Choroid plexus epithelial cell (primary cell): Measurements from ENCODE around the gene NATD1.

Source experiments
- DNase-seq: peaks from one replicate; pipeline ENCODE4 v3.0.0-alpha.2; 2010; ENCODE audit warnings: low read depth
- H3K4me3 ChIP-seq: 2 replicates; pipeline ENCODE4 v1.5.1; 2011; ENCODE audit warnings: low read depth, mild to moderate bottlenecking, control low read depth, low read length, moderate library complexity
- TF ChIP-seq, protein P1 (sequence below): conservative IDR thresholded peaks from 2 replicates; pipeline ENCODE4 v1.5.1; 2011; ENCODE audit warnings: low read depth, mild to moderate bottlenecking, control low read depth, inconsistent platforms, low read length, moderate library complexity

The NATD1 gene

DNA sequence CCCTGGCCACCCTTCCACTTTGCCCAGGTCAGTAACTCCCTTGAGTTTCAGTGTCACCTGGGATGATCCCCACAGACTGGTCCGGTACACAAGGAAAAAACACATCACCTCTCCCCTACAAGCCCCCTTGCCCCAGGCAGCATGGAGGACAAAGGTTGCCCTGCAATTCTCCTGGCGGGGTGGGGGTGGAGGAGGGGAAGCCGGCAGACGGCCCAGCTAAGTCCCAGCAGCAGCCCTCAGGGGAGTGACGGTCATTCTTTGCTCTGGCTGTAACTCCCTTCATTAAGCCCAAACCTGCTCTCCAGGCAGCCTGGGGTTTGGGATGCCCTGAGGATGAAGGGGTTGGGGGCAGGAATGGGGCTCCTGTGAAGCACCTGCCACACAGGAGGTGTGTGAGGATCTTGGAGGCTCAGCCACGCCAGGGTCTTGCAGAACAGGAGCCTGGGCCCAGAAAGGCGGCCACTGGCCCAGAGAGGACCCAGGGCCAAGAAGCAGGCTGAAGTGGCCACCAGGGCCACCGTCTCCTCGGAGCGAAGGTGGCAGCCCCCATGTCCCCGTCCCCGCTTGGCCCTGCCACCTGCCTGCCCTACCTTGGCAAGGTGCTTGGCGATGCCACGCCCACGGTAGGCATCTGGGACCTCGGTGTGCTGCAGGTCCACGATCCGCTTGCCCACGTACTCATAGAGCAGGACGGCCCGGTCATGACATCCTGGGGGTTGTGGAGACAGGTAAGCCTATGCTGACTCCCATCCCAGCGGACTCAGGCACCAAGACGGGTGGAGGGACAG lies 9.5 kb downstream of the NATD1 start:
- no peak for DNase-seq
- TF ChIP-seq, protein P1, sequence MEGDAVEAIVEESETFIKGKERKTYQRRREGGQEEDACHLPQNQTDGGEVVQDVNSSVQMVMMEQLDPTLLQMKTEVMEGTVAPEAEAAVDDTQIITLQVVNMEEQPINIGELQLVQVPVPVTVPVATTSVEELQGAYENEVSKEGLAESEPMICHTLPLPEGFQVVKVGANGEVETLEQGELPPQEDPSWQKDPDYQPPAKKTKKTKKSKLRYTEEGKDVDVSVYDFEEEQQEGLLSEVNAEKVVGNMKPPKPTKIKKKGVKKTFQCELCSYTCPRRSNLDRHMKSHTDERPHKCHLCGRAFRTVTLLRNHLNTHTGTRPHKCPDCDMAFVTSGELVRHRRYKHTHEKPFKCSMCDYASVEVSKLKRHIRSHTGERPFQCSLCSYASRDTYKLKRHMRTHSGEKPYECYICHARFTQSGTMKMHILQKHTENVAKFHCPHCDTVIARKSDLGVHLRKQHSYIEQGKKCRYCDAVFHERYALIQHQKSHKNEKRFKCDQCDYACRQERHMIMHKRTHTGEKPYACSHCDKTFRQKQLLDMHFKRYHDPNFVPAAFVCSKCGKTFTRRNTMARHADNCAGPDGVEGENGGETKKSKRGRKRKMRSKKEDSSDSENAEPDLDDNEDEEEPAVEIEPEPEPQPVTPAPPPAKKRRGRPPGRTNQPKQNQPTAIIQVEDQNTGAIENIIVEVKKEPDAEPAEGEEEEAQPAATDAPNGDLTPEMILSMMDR = no peak
- H3K4me3 ChIP-seq = no peak overlapping the region

GRCh38 chr17:21242780-21243515 lies 10.3 kb downstream of the NATD1 start:
- H3K4me3 ChIP-seq = no peak overlapping the region
- TF ChIP-seq, protein P1 = no peak
- DNase-seq = no peak

- TF ChIP-seq, protein P1 = no peak
- peak; percentile 5 for DNase-seq
- no peak overlapping the region for H3K4me3 ChIP-seq
Observed at GRCh38 chr17:21242026-21242697, 11.0 kb downstream of the NATD1 start.

DNA sequence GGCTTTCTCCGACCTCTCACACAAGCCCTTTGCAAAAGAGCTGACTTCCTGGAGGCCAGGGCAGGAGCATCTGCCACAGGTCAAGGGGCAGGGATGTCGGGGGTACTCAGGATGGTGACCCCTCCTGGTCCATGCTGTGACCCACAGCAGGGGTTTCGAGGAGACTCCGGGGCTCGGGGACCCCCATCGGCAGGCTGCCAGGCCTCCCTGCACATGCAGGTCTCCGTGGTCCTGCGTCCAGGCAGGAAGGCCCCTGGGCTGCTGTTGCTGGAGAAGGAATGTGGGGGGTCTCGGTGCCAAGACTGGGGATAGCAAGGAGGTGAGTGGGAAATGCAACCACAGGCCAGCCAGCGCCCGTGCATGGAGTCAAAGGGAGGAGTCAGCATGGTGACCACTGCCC lies 11.6 kb downstream of the NATD1 start:
- TF ChIP-seq, protein P1 = no peak

GRCh38 chr17:21240369-21241055 lies 12.7 kb downstream of the NATD1 start:
- H3K4me3 ChIP-seq = no peak overlapping the region
- DNase-seq = no peak
- TF ChIP-seq, protein P1 = no peak

More for the DNA sequence above, 11.6 kb downstream of the NATD1 start:
- no peak overlapping the region for H3K4me3 ChIP-seq
- DNase-seq = no peak

DNA sequence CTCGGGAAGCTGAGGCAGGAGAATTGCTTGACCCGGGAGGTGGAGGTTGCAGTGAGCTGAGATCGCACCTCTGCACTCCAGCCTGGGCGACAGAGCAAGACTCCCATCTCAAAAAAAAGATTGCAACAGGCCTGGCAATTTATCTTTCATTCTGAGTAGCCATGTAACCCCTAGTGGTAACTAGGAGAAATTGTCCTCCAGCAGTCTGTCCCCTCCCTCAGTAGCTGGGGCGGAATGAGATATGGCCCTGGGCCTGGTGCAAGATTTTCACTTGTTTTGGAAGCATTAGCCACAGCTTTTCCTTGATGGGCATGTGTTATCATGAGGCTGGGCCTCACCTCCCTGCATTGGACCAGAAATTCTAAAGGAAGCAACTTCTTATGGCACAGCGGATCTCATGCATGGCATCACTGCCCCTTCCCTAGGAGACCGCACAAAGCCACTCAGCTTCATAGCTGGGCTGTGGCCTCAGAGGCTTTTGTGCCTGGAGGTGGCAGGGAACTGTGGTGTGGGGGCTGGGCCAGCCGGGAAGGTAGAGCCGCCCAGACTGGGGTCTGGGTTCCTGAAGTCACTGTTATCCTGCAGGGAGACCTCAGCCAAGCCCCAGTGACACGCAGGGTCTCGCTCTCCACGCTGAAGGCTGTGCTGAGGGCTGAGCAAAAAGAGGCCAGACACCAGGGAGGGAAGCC lies 13.4 kb downstream of the NATD1 start:
- peak; percentile 57 for DNase-seq
- no peak overlapping the region for H3K4me3 ChIP-seq
- TF ChIP-seq, protein P1 = peak; percentile 67
